Ammon's horn (tissue), 1 donor: ENCODE measurements around the gene MSLN.

Source experiments
- DNase-seq: peaks from one replicate; pipeline ENCODE4 v3.0.0-alpha.2; 2016; ENCODE audit warnings: low spot score

The MSLN gene

GRCh38 chr16:793414-793813, 32.9 kb downstream of the MSLN start:
- no peak for DNase-seq

GRCh38 chr16:794091-794822, 33.7 kb downstream of the MSLN start:
- no peak for DNase-seq

GRCh38 chr16:794853-795466, 34.4 kb downstream of the MSLN start:
- no peak for DNase-seq

DNA sequence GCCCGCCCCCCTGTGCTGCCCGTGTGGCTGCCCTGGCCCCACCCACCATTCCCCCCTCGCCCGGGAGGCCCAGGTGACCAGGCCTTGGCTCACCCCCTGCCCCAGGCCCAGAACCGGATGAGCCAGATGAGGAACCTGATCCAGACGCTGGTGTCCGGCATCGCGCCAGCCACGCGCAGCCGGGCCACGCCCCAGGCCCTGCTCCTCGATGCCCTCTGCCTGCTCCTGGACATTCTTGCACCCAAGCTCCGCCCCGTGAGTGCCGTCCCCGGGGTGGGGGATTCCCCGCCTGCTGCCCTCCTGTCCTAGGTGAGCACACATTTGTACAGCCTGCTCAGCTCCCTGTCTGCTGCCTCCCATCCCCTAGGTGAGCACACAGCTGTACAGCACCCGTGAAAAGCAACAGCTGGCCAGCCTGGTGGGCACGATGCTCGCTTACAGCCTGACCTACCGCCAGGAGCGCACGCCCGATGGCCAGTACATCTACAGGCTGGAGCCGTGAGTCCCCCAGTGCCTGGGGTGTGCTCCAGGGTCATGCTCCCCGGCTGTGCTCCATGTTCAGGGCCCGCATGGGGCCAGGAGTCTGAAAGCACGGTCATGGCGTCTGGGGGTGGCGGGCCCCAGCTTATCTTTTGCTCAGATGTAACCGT, 35.2 kb downstream of the MSLN start:
- no peak for DNase-seq

GRCh38 chr16:796296-797119, 36.0 kb downstream of the MSLN start:
- no peak for DNase-seq

GRCh38 chr16:797120-797420, 36.5 kb downstream of the MSLN start:
- no peak for DNase-seq

- DNase-seq, result no peak
These were observed 37.2 kb downstream of the MSLN start for GRCh38 chr16:797686-798085.

DNA sequence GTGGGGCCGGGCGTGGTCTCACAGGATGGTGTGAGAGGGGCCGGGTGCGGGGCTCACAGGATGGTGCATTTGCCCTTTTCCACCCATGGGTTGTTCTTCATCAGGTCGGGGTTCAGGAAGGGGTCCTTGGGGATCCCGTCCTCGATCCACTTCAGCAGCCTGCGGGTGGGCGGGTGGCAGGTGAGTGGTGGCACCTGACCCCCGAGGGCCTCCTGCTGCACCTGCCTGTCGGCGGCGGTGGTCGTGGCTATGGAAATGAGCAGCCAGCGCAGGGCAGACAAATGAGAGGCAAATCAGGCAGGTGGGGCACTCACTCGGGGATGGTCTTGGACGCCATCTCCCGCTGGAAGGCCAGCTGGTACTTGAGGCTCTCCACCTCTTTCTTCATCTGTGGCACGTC, 38.1 kb downstream of the MSLN start:
- DNase-seq, result no peak

GRCh38 chr16:799111-799947, 38.8 kb downstream of the MSLN start:
- no peak for DNase-seq

- no peak for DNase-seq
These were observed 39.7 kb downstream of the MSLN start, which contains the start of gene GNG13 for GRCh38 chr16:799948-800833. Gene GNG13, minus strand, starts transcription at chr16:800734. Its CDS starts 1,657 bp downstream, at chr16:799077.

GRCh38 chr16:800834-801511, 40.4 kb downstream of the MSLN start:
- no peak for DNase-seq

DNA sequence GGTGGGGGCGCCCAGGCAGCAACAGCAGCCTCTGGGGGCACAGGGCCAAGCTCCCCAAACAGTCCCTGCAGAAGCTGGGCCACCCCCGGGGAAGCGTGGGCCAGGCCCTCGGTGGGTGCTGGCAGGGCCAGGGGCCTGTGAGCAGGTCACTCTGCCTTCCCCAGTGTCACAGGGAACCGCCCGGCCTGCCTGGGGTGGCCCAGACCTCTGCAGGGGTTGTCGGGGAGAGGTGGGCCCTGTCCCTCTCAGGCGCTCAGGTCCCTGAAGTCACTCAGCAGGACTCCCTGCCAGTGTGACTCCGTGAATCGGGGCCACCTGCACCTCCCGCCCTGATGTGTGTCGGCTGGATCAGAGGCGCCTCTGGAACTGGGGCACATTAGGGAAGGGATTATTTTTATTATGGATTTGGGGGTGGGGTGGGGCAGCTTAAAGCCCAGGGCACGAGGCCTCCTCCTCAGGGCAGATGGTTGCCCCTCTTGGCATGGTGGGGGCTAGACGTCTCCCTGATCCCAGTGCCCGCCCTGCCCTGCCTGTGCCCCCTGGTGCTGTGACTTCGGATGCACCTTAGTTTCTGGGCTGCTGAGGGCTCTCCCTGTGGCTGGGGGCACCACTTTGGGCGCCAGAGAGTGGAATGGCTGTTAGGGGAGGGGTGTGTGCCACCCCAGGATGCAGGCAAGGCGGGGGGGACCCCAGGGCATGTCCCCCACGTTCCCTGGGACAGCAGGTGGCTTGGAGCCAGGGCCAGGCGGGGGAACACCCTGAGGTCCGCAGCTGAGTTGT, 41.2 kb downstream of the MSLN start:
- no peak for DNase-seq

GRCh38 chr16:802461-802860, 41.9 kb downstream of the MSLN start:
- DNase-seq, result no peak

DNA sequence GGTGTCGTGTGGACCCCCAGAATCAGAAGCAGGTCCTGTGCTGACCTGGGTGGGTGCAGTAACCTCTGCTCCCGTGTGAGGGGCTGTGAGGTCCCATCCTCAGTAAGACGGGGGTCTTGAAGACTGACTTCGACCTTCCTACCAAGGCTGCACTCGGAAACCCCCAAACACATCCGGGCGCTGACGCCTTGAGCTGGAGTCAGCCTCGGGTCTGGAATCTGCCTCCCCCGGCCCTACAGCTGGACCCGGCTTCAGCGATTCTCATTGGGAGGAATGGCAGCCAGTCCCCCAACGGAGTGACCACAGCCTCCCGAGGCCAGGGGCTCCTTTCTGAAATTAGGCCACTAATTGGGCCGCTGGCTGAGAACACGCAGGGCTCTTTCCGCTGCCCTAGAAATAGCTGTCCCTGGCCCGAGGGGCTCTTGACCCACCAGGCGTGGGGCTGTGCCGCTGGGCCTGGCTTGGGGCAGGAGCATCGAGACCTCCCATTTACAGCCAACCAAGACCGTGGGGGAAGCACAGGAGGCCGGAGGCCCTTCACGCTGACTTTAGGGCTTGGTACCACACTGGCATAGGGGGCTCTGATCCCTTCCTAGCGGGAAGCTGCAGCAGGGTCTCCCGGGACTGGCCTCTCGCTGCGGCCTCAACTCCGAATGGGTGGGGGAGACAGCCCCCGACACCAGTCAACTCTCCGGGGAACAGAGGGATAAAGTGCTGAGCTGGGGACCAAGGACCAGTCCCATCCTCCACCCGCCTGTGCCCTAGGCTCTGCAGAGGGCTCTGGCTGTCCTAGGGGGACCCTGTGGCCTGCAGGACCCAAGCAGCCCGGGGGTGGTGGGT, 42.6 kb downstream of the MSLN start:
- DNase-seq, result no peak

- DNase-seq, result no peak
These were observed 43.2 kb downstream of the MSLN start for GRCh38 chr16:803754-804080.

DNA sequence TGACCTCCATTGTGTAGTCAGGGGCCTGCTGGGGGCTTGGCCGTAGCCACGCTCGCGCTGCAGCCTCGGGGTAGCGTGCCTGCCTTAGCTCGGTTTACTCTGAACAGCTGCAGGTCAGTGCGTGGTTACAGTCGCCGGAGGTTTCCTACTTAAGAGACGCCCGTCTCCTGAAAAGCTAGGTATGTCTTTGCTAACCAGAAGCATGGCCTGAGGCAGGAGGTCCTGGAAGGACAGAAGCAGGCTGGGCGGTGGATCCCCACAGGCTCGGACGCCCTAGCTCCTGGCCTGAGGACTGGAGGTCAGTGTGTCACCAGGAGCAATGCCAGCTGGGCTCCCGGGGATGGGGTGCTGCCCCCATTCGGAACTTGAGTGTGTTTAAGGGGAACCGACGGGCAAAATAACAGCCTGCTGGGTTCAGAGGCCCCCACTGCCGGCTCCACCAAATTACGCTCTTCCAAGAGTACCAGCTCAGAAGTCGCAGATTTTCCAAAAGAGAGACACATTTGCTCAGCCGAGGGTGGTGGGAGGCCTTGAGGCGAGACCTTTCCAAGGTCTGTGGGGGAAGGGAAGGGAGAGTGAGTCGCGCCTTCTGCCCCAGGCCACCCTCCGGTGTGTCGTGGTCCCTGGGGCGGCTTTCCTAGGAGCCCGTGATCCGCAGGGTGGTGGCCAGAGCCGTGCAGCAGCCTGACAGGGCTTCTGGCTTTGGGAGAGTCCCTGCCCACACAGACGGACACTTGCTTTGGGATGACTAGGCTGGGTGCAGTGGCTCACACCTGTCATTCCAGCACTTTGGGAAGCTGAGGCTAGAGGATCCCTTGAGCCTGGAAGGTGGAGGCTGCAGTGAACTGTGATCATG, 43.9 kb downstream of the MSLN start:
- no peak for DNase-seq

DNA sequence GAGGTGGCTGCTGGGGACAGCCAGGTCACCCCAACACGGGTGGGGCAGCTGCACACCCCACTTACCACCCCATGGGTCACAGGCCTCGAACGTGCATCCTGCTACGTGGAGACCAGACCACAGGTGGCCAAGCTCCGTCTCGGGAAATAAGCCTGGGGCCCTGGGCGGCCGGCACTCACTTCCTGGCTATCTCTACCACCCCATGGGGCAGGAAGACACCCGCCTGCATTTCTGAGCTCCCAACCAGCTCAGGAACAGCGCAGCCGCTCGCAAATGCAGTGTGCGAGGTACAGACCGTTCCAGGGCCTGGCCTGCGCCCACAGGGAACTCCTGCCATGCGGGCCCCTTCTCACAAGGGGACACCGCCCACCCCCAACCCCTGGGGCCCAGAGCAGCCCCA, 44.9 kb downstream of the MSLN start:
- DNase-seq, result no peak
